Erythroblast (primary cell): ENCODE measurements around the gene ETS1.

Experiments used
- GATA1 ChIP-seq: IDR thresholded peaks from 2 replicates; pipeline ENCODE4 v1.6.1; 2011; ENCODE audit warnings: low read depth, mild to moderate bottlenecking, control low read depth, low read length, moderate library complexity
- POLR2A ChIP-seq: IDR thresholded peaks from 2 replicates; pipeline ENCODE4 v1.6.1; 2011; ENCODE audit warnings: mild to moderate bottlenecking, low read length

GRCh38 chr11:128626913-128627665, 39.7 kb upstream of the ETS1 start:
- TF ChIP-seq POLR2A (no peak), GATA1 (no peak)
